ENCODE results near the gene TAMALIN.

Gene TAMALIN

GRCh38 chr12:51969643-51970042 is 37.1 kb upstream of the TAMALIN start:
- Histone ChIP-seq H3K4me1 (ENCODE audit: low read length) (peaks cover 17% of the 10 kb centered on the region), H3K36me3 (replicated peaks; ENCODE audit: insufficient read depth, low read length) (no peaks in the 10 kb centered on the region), H3K27me3 (replicated peaks; ENCODE audit: insufficient read depth, low read length) (peaks cover 26% of the 10 kb centered on the region; the same call in 1 of the 2 replicates), H3K9ac (ENCODE audit: low read length) (no peak overlapping the region), H3K9me2 (replicated peaks; ENCODE audit: insufficient read depth, low read length) (no peaks in the 10 kb centered on the region), H3K79me2 (ENCODE audit: low read length) (no peaks in the 10 kb centered on the region), H4K20me1 (ENCODE audit: insufficient read depth, low read length) (no peaks in the 10 kb centered on the region), H3K27ac (ENCODE audit: low read length) (no peak overlapping the region), H3F3A (ENCODE audit: insufficient read depth, low read length) (peaks cover 4% of the 10 kb centered on the region), H3K4me3 (ENCODE audit: low read length) (no peak overlapping the region), H3K4me2 (ENCODE audit: low read depth, low read length) (no peak overlapping the region), H2AFZ (ENCODE audit: low read length) (no peak overlapping the region), H3K9me3 (replicated peaks; ENCODE audit: insufficient read depth, low read length) (no peaks in the 10 kb centered on the region)
- no peak for DNase-seq
- TF ChIP-seq CTCF (IDR thresholded peaks at IDR 0.05; ENCODE audit: low read length) (no peak), EZH2phosphoT487 (IDR thresholded peaks at IDR 0.05; ENCODE audit: low read length) (no peak), EZH2 (optimal IDR thresholded peaks at IDR 0.05; ENCODE audit: low read depth, low read length) (no peak)

- Histone ChIP-seq H4K20me1 (ENCODE audit: insufficient read depth, low read length) (no peaks in the 10 kb centered on the region), H3K4me3 (ENCODE audit: low read length) (no peak overlapping the region), H3K4me2 (ENCODE audit: low read depth, low read length) (peak overlapping the region; percentile 46), H3F3A (ENCODE audit: insufficient read depth, low read length) (peaks cover 4% of the 10 kb centered on the region), H3K36me3 (replicated peaks; ENCODE audit: insufficient read depth, low read length) (no peaks in the 10 kb centered on the region), H3K9me2 (replicated peaks; ENCODE audit: insufficient read depth, low read length) (no peaks in the 10 kb centered on the region), H3K27ac (ENCODE audit: low read length) (no peak overlapping the region), H3K9me3 (replicated peaks; ENCODE audit: insufficient read depth, low read length) (no peaks in the 10 kb centered on the region), H3K27me3 (replicated peaks; ENCODE audit: insufficient read depth, low read length) (peaks cover 26% of the 10 kb centered on the region; the same call in 1 of the 2 replicates), H3K9ac (ENCODE audit: low read length) (no peak overlapping the region), H3K4me1 (ENCODE audit: low read length) (peaks cover 17% of the 10 kb centered on the region), H3K79me2 (ENCODE audit: low read length) (no peaks in the 10 kb centered on the region), H2AFZ (ENCODE audit: low read length) (no peak overlapping the region)
- TF ChIP-seq CTCF (IDR thresholded peaks at IDR 0.05; ENCODE audit: low read length) = peak; percentile 57
- no peak for TF ChIP-seq EZH2phosphoT487 (IDR thresholded peaks at IDR 0.05; ENCODE audit: low read length)
- peak; percentile 23 for DNase-seq
These were observed 35.7 kb upstream of the TAMALIN start for GRCh38 chr12:51970904-51971646.

- Histone ChIP-seq H3K9me3 (replicated peaks; ENCODE audit: insufficient read depth, low read length) (no peaks in the 10 kb centered on the region), H3K4me2 (ENCODE audit: low read depth, low read length) (peak overlapping the region; percentile 46), H3F3A (ENCODE audit: insufficient read depth, low read length) (peaks cover 4% of the 10 kb centered on the region), H4K20me1 (ENCODE audit: insufficient read depth, low read length) (no peaks in the 10 kb centered on the region), H3K36me3 (replicated peaks; ENCODE audit: insufficient read depth, low read length) (no peaks in the 10 kb centered on the region), H2AFZ (ENCODE audit: low read length) (no peak overlapping the region), H3K4me1 (ENCODE audit: low read length) (peaks cover 17% of the 10 kb centered on the region), H3K79me2 (ENCODE audit: low read length) (no peaks in the 10 kb centered on the region), H3K9ac (ENCODE audit: low read length) (no peak overlapping the region), H3K4me3 (ENCODE audit: low read length) (no peak overlapping the region), H3K9me2 (replicated peaks; ENCODE audit: insufficient read depth, low read length) (no peaks in the 10 kb centered on the region), H3K27me3 (replicated peaks; ENCODE audit: insufficient read depth, low read length) (peaks cover 26% of the 10 kb centered on the region; the same call in 1 of the 2 replicates), H3K27ac (ENCODE audit: low read length) (no peak overlapping the region)
- TF ChIP-seq EZH2 (optimal IDR thresholded peaks at IDR 0.05; ENCODE audit: low read depth, low read length) = no peak
- no peak for TF ChIP-seq CTCF (IDR thresholded peaks at IDR 0.05; ENCODE audit: low read length)
- DNase-seq = peak; percentile 57
These were observed 34.9 kb upstream of the TAMALIN start for GRCh38 chr12:51971679-51972421.

Measured in MM.1S (cell line).